DND-41 (cell line): ENCODE data around the gene FAT1.

Experiments used
- ATAC-seq: fragments of 200-7000 bp; cut with Tn5 transposase; 3 replicates; pipeline ENCODE4 v1.9.1; 2021; ENCODE audit warnings: low read depth; ENCODE audit not compliant: insufficient read depth
- DNase-seq: peaks from one replicate; pipeline ENCODE4 v3.0.0-alpha.2; 2020
- H2AFZ ChIP-seq: 2 replicates; pipeline ENCODE4 v1.6.0; 2012; ENCODE audit warnings: low read depth, low read length
- H3K27ac ChIP-seq: 2 replicates; pipeline ENCODE4 v1.5.1; 2012; ENCODE audit warnings: low read length, inconsistent platforms
- H3K27me3 ChIP-seq: fragments of 200-600 bp; sonication (generic); 2 replicates; pipeline ENCODE4 v1.6.0; 2012; ENCODE audit warnings: low read length, mild to moderate bottlenecking, inconsistent platforms; ENCODE audit not compliant: insufficient read depth, poor library complexity
- H3K36me3 ChIP-seq: 2 replicates; pipeline ENCODE4 v1.5.1; 2012; ENCODE audit warnings: low read length, inconsistent platforms; ENCODE audit not compliant: insufficient read depth
- H3K4me1 ChIP-seq: 2 replicates; pipeline ENCODE4 v1.5.1; 2012; ENCODE audit warnings: mild to moderate bottlenecking, low read length; ENCODE audit not compliant: insufficient read depth
- H3K4me2 ChIP-seq: 2 replicates; pipeline ENCODE4 v1.6.0; 2012; ENCODE audit warnings: mild to moderate bottlenecking, moderate library complexity, low read length, inconsistent platforms; ENCODE audit not compliant: insufficient read depth
- H3K4me3 ChIP-seq, 2 experiments: fragments of 200-600 bp in 1 of 2; shearing (Covaris generic) in 1 of 2; 2 replicates each; pipeline ENCODE4 v1.5.1; 2012 to 2016; ENCODE audit warnings: inconsistent platforms in 2 of 2, low read length in 2 of 2, mild to moderate bottlenecking in 2 of 2, low read depth in 1 of 2, moderate library complexity in 1 of 2
- H3K79me2 ChIP-seq: 2 replicates; pipeline ENCODE4 v1.6.0; 2012; ENCODE audit warnings: low read length, inconsistent platforms; ENCODE audit not compliant: insufficient read depth
- H3K9ac ChIP-seq: 2 replicates; pipeline ENCODE4 v1.6.0; 2012; ENCODE audit warnings: low read depth, mild to moderate bottlenecking, inconsistent platforms, low read length, moderate library complexity
- H3K9me3 ChIP-seq: 2 replicates; pipeline ENCODE4 v1.5.1; 2012; ENCODE audit warnings: low read length, moderate library complexity, mild to moderate bottlenecking, inconsistent platforms; ENCODE audit not compliant: insufficient read depth, severe bottlenecking
- H4K20me1 ChIP-seq: 2 replicates; pipeline ENCODE4 v1.6.0; 2012; ENCODE audit warnings: low read length; ENCODE audit not compliant: insufficient read depth
- CTCF ChIP-seq: IDR thresholded peaks from 2 replicates; pipeline ENCODE4 v1.5.1; 2012; ENCODE audit warnings: borderline replicate concordance, low read length, moderate library complexity, mild to moderate bottlenecking; ENCODE audit not compliant: poor library complexity, severe bottlenecking; ENCODE audit errors: extremely low read depth
- EZH2 ChIP-seq: IDR thresholded peaks from 3 replicates; pipeline ENCODE4 v1.6.1; 2012; ENCODE audit warnings: borderline replicate concordance, low read depth, mild to moderate bottlenecking, moderate library complexity, low read length, inconsistent platforms; ENCODE audit not compliant: severe bottlenecking

The FAT1 gene

GRCh38 chr4:186733778-186734177 is 10.1 kb upstream of the FAT1 start:
- no peaks in the 10 kb centered on the region for H4K20me1 ChIP-seq
- DNase-seq: no peak
- no peak overlapping the region for H3K4me2 ChIP-seq
- H3K79me2 ChIP-seq: no peaks in the 10 kb centered on the region
- H3K9me3 ChIP-seq: no peaks in the 10 kb centered on the region
- no peak for ATAC-seq
- TF ChIP-seq EZH2 (no peak), CTCF (no peak)
- H3K36me3 ChIP-seq: no peaks in the 10 kb centered on the region
- no peak overlapping the region for H3K4me3 ChIP-seq
- no peak overlapping the region for H2AFZ ChIP-seq
- H3K4me1 ChIP-seq: no peaks in the 10 kb centered on the region
- no peak overlapping the region for H3K27ac ChIP-seq
- no peaks in the 10 kb centered on the region for H3K27me3 ChIP-seq
- H3K9ac ChIP-seq: no peak overlapping the region

GRCh38 chr4:186730621-186731020 is 7.0 kb upstream of the FAT1 start:
- Histone ChIP-seq H3K4me1 (no peaks in the 10 kb centered on the region), H3K9me3 (peaks cover 6% of the 10 kb centered on the region), H3K4me2 (no peak overlapping the region), H3K9ac (no peak overlapping the region), H2AFZ (no peak overlapping the region), H3K27ac (no peak overlapping the region), H3K36me3 (no peaks in the 10 kb centered on the region), H3K79me2 (no peaks in the 10 kb centered on the region), H3K27me3 (no peaks in the 10 kb centered on the region), H4K20me1 (no peaks in the 10 kb centered on the region), H3K4me3 (no peak overlapping the region)
- DNase-seq (no peak), ATAC-seq (no peak)
- no peak for TF ChIP-seq CTCF
- TF ChIP-seq EZH2: no peak

- no peaks in the 10 kb centered on the region for H3K36me3 ChIP-seq
- H3K9me3 ChIP-seq: peaks cover 11% of the 10 kb centered on the region
- H3K4me2 ChIP-seq: no peak overlapping the region
- no peak overlapping the region for H3K9ac ChIP-seq
- H3K27ac ChIP-seq: no peak overlapping the region
- TF ChIP-seq EZH2 (no peak), CTCF (no peak)
- H2AFZ ChIP-seq: no peak overlapping the region
- ATAC-seq (no peak), DNase-seq (no peak)
- no peaks in the 10 kb centered on the region for H3K4me1 ChIP-seq
- no peaks in the 10 kb centered on the region for H4K20me1 ChIP-seq
- no peaks in the 10 kb centered on the region for H3K27me3 ChIP-seq
- H3K79me2 ChIP-seq: no peaks in the 10 kb centered on the region
- H3K4me3 ChIP-seq: no peak overlapping the region
Measured at GRCh38 chr4:186729856-186730255, 6.2 kb upstream of the FAT1 start.
